ENCODE measurements around the gene PTPRM. TPM values are rescaled to one million over a fixed set of nuclear protein-coding genes. Genes with fewer than 3 reads are reported as not detected.

The PTPRM gene
- total RNA-seq, 1 donor from 2014 or later = 71.3 TPM

- H3K36me3 Mint-ChIP-seq = peaks cover 55% of the 10 kb centered on the region
- no peak overlapping the region for H3K4me3 Mint-ChIP-seq
- no peaks in the 10 kb centered on the region for H3K27me3 Mint-ChIP-seq (ENCODE audit: low read depth)
- no peak for TF ChIP-seq CTCF (IDR thresholded peaks at IDR 0.05; ENCODE audit: unreplicated experiment)
- no peak overlapping the region for H3K27ac Mint-ChIP-seq
- no peak for DNase-seq (ENCODE audit: low spot score in 2 of 2, unreplicated experiment in 2 of 2)
- peaks cover 5% of the 10 kb centered on the region for H3K9me3 Mint-ChIP-seq
- H3K4me1 Mint-ChIP-seq = peaks cover 9% of the 10 kb centered on the region
Measured at GRCh38 chr18:8391068-8391467, 824.0 kb downstream of the PTPRM start.

- Mint-ChIP-seq H3K9me3 (no peaks in the 10 kb centered on the region), H3K36me3 (peaks cover 20% of the 10 kb centered on the region)
Measured at GRCh38 chr18:8396254-8396653, 829.1 kb downstream of the PTPRM start.

GRCh38 chr18:8397034-8397433, 829.9 kb downstream of the PTPRM start:
- Mint-ChIP-seq H3K4me3 (no peak overlapping the region), H3K27ac (no peak overlapping the region), H3K27me3 (ENCODE audit: low read depth) (no peaks in the 10 kb centered on the region)

More at GRCh38 chr18:8396254-8396653, 829.1 kb downstream of the PTPRM start:
- Mint-ChIP-seq H3K4me3 (no peak overlapping the region), H3K27me3 (ENCODE audit: low read depth) (no peaks in the 10 kb centered on the region), H3K27ac (no peak overlapping the region), H3K4me1 (peaks cover 16% of the 10 kb centered on the region)
- TF ChIP-seq CTCF (IDR thresholded peaks at IDR 0.05; ENCODE audit: unreplicated experiment) = no peak
- DNase-seq (ENCODE audit: low spot score in 2 of 2, unreplicated experiment in 2 of 2) = no peak

GRCh38 chr18:8399138-8399537, 832.0 kb downstream of the PTPRM start:
- Mint-ChIP-seq H3K36me3 (peaks cover 21% of the 10 kb centered on the region), H3K4me3 (no peak overlapping the region), H3K27ac (no peak overlapping the region), H3K9me3 (peaks cover 1% of the 10 kb centered on the region), H3K4me1 (peaks cover 10% of the 10 kb centered on the region), H3K27me3 (ENCODE audit: low read depth) (no peaks in the 10 kb centered on the region)
- TF ChIP-seq CTCF (IDR thresholded peaks at IDR 0.05; ENCODE audit: unreplicated experiment) = no peak
- no peak for DNase-seq (ENCODE audit: low spot score in 2 of 2, unreplicated experiment in 2 of 2)

More at GRCh38 chr18:8397034-8397433, 829.9 kb downstream of the PTPRM start:
- Mint-ChIP-seq H3K4me1 (peaks cover 10% of the 10 kb centered on the region), H3K36me3 (peaks cover 20% of the 10 kb centered on the region), H3K9me3 (no peaks in the 10 kb centered on the region)
- no peak for DNase-seq (ENCODE audit: low spot score in 2 of 2, unreplicated experiment in 2 of 2)
- no peak for TF ChIP-seq CTCF (IDR thresholded peaks at IDR 0.05; ENCODE audit: unreplicated experiment)

GRCh38 chr18:8400193-8400752, 833.2 kb downstream of the PTPRM start:
- Mint-ChIP-seq H3K4me1 (peaks cover 10% of the 10 kb centered on the region), H3K27ac (no peak overlapping the region), H3K27me3 (ENCODE audit: low read depth) (no peaks in the 10 kb centered on the region), H3K36me3 (peaks cover 13% of the 10 kb centered on the region), H3K9me3 (peaks cover 3% of the 10 kb centered on the region), H3K4me3 (no peak overlapping the region)
- TF ChIP-seq CTCF (IDR thresholded peaks at IDR 0.05; ENCODE audit: unreplicated experiment) = no peak
- no peak for DNase-seq (ENCODE audit: low spot score in 2 of 2, unreplicated experiment in 2 of 2)

- Mint-ChIP-seq H3K27ac (no peak overlapping the region), H3K4me1 (peaks cover 10% of the 10 kb centered on the region), H3K9me3 (peaks cover 3% of the 10 kb centered on the region), H3K36me3 (peaks cover 10% of the 10 kb centered on the region), H3K4me3 (no peak overlapping the region), H3K27me3 (ENCODE audit: low read depth) (no peaks in the 10 kb centered on the region)
- no peak for TF ChIP-seq CTCF (IDR thresholded peaks at IDR 0.05; ENCODE audit: unreplicated experiment)
- no peak for DNase-seq (ENCODE audit: low spot score in 2 of 2, unreplicated experiment in 2 of 2)
Measured at GRCh38 chr18:8400825-8401224, 833.7 kb downstream of the PTPRM start.
